NCI-H2227 treated with DMSO at 0.1 percent for 48 hours (cell line): ENCODE results near the gene GRM1.

Experiments
- DNase-seq: peaks from one replicate; lab custom pipeline; 2025; lab: John Stamatoyannopoulos, UW

The GRM1 gene

GRCh38 chr6:146097586-146097985 lies 68.7 kb downstream of the GRM1 start:
- no peak for DNase-seq

GRCh38 chr6:146100776-146101175 lies 71.9 kb downstream of the GRM1 start:
- DNase-seq: no peak

- DNase-seq: no peak
Observed at GRCh38 chr6:146103416-146104072, 74.7 kb downstream of the GRM1 start.

GRCh38 chr6:146106532-146106931 lies 77.7 kb downstream of the GRM1 start:
- DNase-seq: no peak

GRCh38 chr6:146110990-146111389 lies 82.1 kb downstream of the GRM1 start:
- DNase-seq: no peak

- DNase-seq: no peak
Observed at GRCh38 chr6:146111881-146112450, 83.1 kb downstream of the GRM1 start.

GRCh38 chr6:146113084-146113623 lies 84.3 kb downstream of the GRM1 start:
- no peak for DNase-seq

GRCh38 chr6:146123616-146124015 lies 94.8 kb downstream of the GRM1 start:
- no peak for DNase-seq

GRCh38 chr6:146127447-146128215 lies 98.8 kb downstream of the GRM1 start:
- DNase-seq: no peak

- DNase-seq: no peak
Observed at GRCh38 chr6:146133866-146134265, 105.0 kb downstream of the GRM1 start.

- DNase-seq: no peak
Observed at GRCh38 chr6:146135167-146135566, 106.3 kb downstream of the GRM1 start.

GRCh38 chr6:146146836-146147235 lies 118.0 kb downstream of the GRM1 start:
- DNase-seq: no peak

- DNase-seq: no peak
Observed at GRCh38 chr6:146149770-146150169, 120.9 kb downstream of the GRM1 start.

- DNase-seq: no peak
Observed at GRCh38 chr6:146153040-146153758, 124.3 kb downstream of the GRM1 start.

GRCh38 chr6:146154197-146154596 lies 125.3 kb downstream of the GRM1 start:
- DNase-seq: no peak

- no peak for DNase-seq
Observed at GRCh38 chr6:146161664-146162063, 132.8 kb downstream of the GRM1 start.

GRCh38 chr6:146169872-146170271 lies 141.0 kb downstream of the GRM1 start:
- DNase-seq: no peak

- DNase-seq: no peak
Observed at GRCh38 chr6:146177785-146178184, 148.9 kb downstream of the GRM1 start.

- no peak for DNase-seq
Observed at GRCh38 chr6:146183831-146184230, 155.0 kb downstream of the GRM1 start.

- DNase-seq: no peak
Observed at GRCh38 chr6:146184701-146185100, 155.8 kb downstream of the GRM1 start.

GRCh38 chr6:146189131-146189530 lies 160.3 kb downstream of the GRM1 start:
- no peak for DNase-seq

- no peak for DNase-seq
Observed at GRCh38 chr6:146190581-146190980, 161.7 kb downstream of the GRM1 start.
